Neuronal stem cell (in vitro differentiated cells): ENCODE measurements around the gene SPEM3.
A peak's percentile ranks its signal among the peaks of the same experiment; 100 is the strongest.

Experiments
- DNase-seq: peaks from one replicate; pipeline ENCODE4 v3.0.0-alpha.2; 2013; ENCODE audit warnings: low spot score
- H2AFZ ChIP-seq: one replicate; pipeline ENCODE4 v1.6.1; 2013; ENCODE audit warnings: mild to moderate bottlenecking, low read length, inconsistent platforms
- H2AK5ac ChIP-seq: 2 replicates; pipeline ENCODE4 v1.6.1; 2013; ENCODE audit warnings: low read depth, mild to moderate bottlenecking, inconsistent platforms, low read length, moderate library complexity, mixed read lengths
- H2BK120ac ChIP-seq: 2 replicates; pipeline ENCODE4 v1.6.1; 2013; ENCODE audit warnings: low read depth, mild to moderate bottlenecking, inconsistent platforms, low read length, moderate library complexity, mixed read lengths
- H2BK12ac ChIP-seq: one replicate; pipeline ENCODE4 v1.6.1; 2013; ENCODE audit warnings: low read length, inconsistent platforms
- H2BK15ac ChIP-seq: 2 replicates; pipeline ENCODE4 v1.6.1; 2013; ENCODE audit warnings: mild to moderate bottlenecking, low read length, inconsistent platforms, mixed read lengths
- H2BK5ac ChIP-seq: one replicate; pipeline ENCODE4 v1.6.1; 2013; ENCODE audit warnings: inconsistent platforms, mild to moderate bottlenecking, low read length, moderate library complexity
- H3K14ac ChIP-seq: one replicate; pipeline ENCODE4 v1.6.1; 2013; ENCODE audit warnings: low read length, inconsistent platforms
- H3K18ac ChIP-seq: 2 replicates; pipeline ENCODE4 v1.6.1; 2013; ENCODE audit warnings: low read length, inconsistent platforms
- H3K23ac ChIP-seq: 2 replicates; pipeline ENCODE4 v1.6.1; 2013; ENCODE audit warnings: low read depth, mild to moderate bottlenecking, mixed read lengths, low read length, inconsistent platforms; ENCODE audit not compliant: poor library complexity
- H3K27ac ChIP-seq: replicated peaks from 3 replicates; pipeline ENCODE4 v1.5.1; 2013; ENCODE audit warnings: low read length, inconsistent platforms
- H3K27me3 ChIP-seq, 3 experiments: 2 replicates each; pipeline ENCODE4 v1.6.1; 2013; ENCODE audit warnings: low read length in 3 of 3, mild to moderate bottlenecking in 2 of 3, inconsistent platforms in 1 of 3, low read depth in 1 of 3, mixed read lengths in 1 of 3, moderate library complexity in 1 of 3; ENCODE audit not compliant: control insufficient read depth in 3 of 3, insufficient read depth in 3 of 3
- H3K36me3 ChIP-seq, 2 donors: replicated peaks in 1 of 2; 2 replicates each; pipeline ENCODE4 v1.6.1; 2013; ENCODE audit warnings: low read length in 2 of 2; ENCODE audit not compliant: control insufficient read depth in 2 of 2, insufficient read depth in 2 of 2
- H3K4ac ChIP-seq: 2 replicates; pipeline ENCODE4 v1.6.1; 2013; ENCODE audit warnings: inconsistent platforms, mild to moderate bottlenecking, low read length, moderate library complexity
- H3K4me1 ChIP-seq, 2 donors: 1 replicate in 1 of 2; 2 replicates in 1 of 2; pipeline ENCODE4 v1.6.1; 2013; ENCODE audit warnings: low read length in 2 of 2, low read depth in 1 of 2; ENCODE audit not compliant: control insufficient read depth in 2 of 2, insufficient read depth in 1 of 2
- H3K4me2 ChIP-seq: one replicate; pipeline ENCODE4 v1.6.1; 2013; ENCODE audit warnings: mild to moderate bottlenecking, low read length, inconsistent platforms; ENCODE audit not compliant: insufficient read depth, poor library complexity, severe bottlenecking
- H3K4me3 ChIP-seq, 2 donors: 2 replicates each; pipeline ENCODE4 v1.5.1; 2013; ENCODE audit warnings: low read length in 2 of 2, mild to moderate bottlenecking in 2 of 2, inconsistent platforms in 1 of 2, moderate library complexity in 1 of 2
- H3K79me1 ChIP-seq: one replicate; pipeline ENCODE4 v1.6.1; 2013; ENCODE audit warnings: low read depth, mild to moderate bottlenecking, inconsistent platforms, low read length, moderate library complexity
- H3K9ac ChIP-seq: one replicate; pipeline ENCODE4 v1.6.1; 2013; ENCODE audit warnings: mild to moderate bottlenecking, low read depth, low read length, inconsistent platforms; ENCODE audit not compliant: poor library complexity
- H3K9me3 ChIP-seq, 2 donors: replicated peaks in 1 of 2; 2 replicates each; pipeline versions ENCODE3 to v1.6.1; 2013; ENCODE audit warnings: low read length in 2 of 2, mild to moderate bottlenecking in 2 of 2, inconsistent platforms in 1 of 2, low read depth in 1 of 2, mixed read lengths in 1 of 2, moderate library complexity in 1 of 2; ENCODE audit not compliant: control insufficient read depth in 2 of 2, insufficient read depth in 1 of 2
- H4K8ac ChIP-seq: one replicate; pipeline ENCODE4 v1.6.1; 2013; ENCODE audit warnings: low read depth, mild to moderate bottlenecking, inconsistent platforms, low read length, moderate library complexity
- H4K91ac ChIP-seq: one replicate; pipeline ENCODE4 v1.6.1; 2013; ENCODE audit warnings: low read length, low read depth, mild to moderate bottlenecking, inconsistent platforms; ENCODE audit not compliant: poor library complexity
- WGBS, 2 donors: extraction: QIAGEN DNeasy Blood & Tissue Kit; methylation state at CpG; one replicate each; pipeline ENCODE4 v1.1.7; 2013; ENCODE audit warnings: missing lambda C conversion rate in 2 of 2, mixed read lengths in 1 of 2; ENCODE audit not compliant: insufficient read length in 2 of 2, insufficient replicate concordance in 1 of 2; ENCODE audit errors: extremely low coverage in 2 of 2; 5-methylcytosine and 5-hydroxymethylcytosine counted together

The SPEM3 gene

DNA sequence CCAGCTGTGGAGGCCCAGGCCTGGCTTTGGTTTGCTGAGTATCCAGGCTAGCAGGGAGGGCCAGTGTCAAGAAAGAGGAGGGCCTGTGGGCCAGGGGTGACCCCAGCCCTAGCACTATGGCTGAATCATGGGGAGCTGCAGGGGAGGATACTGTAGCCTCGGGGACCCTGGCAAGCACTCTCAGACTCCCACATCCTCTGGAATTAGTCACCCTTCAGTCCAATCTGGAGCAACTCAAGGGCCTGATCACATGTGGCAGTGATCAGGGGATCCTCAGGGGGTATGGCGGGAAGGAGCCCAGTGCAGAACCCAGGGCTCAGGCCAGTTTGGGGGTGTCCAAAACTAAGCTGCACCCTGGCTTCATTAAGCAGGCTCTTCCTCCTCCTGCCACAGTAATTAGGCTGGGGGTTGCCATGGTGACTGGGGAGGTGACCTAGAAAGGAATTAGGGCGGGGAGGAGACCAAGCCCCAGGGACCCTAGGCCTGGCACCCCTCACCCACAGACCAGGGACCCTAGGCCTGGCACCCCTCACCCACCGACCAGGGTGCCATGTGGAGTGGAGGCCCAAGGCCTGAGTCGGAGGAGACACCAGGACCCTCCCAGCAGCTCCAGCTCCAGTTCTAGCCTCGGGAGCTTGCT is 15.2 kb upstream of the SPEM3 start:
- H3K4me3 ChIP-seq, result no peak overlapping the region
- H4K8ac ChIP-seq, result no peak overlapping the region
- no peak overlapping the region for H3K4me2 ChIP-seq
- no peak overlapping the region for H3K9ac ChIP-seq
- H3K18ac ChIP-seq, result peak overlapping the region; percentile 16
- peaks cover 10 to 13% of the 10 kb centered on the region in 2 donors for H3K4me1 ChIP-seq
- H2BK15ac ChIP-seq, result no peak overlapping the region
- H3K79me1 ChIP-seq, result peaks cover 10% of the 10 kb centered on the region
- H2AK5ac ChIP-seq, result peak overlapping the region; percentile 8
- no peaks in the 10 kb centered on the region for H3K27me3 ChIP-seq
- H4K91ac ChIP-seq, result peak overlapping the region; percentile 53
- H3K4ac ChIP-seq, result no peak overlapping the region
- no peak overlapping the region for H3K27ac ChIP-seq
- H3K36me3 ChIP-seq, result peaks cover 58 to 95% of the 10 kb centered on the region in 2 donors
- H2BK120ac ChIP-seq, result no peak overlapping the region
- no peak overlapping the region for H2BK12ac ChIP-seq
- H2AFZ ChIP-seq, result no peak overlapping the region
- peak overlapping the region; percentile 57 for H3K23ac ChIP-seq
- peaks cover 0 to 2% of the 10 kb centered on the region in 2 donors for H3K9me3 ChIP-seq
- no CpG with 5 or more reads among the region's 6 CpGs for WGBS, 2 donors
- no peak overlapping the region for H3K14ac ChIP-seq
- H2BK5ac ChIP-seq, result no peak overlapping the region
- no peak for DNase-seq

DNA sequence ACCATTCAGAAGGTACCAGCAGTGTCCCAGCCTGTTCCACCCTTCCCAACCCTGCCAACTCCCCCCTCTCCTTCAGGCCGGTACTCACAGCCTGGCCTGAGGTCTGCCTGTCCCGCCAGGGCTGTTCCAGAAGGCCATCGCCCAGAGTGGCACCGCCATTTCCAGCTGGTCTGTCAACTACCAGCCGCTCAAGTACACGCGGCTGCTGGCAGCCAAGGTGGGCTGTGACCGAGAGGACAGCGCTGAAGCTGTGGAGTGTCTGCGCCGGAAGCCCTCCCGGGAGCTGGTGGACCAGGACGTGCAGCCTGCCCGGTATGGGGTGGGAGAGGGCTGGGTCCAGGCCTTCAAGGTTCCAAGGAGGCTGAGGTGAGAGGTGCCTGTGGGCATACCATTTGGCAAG is 13.8 kb upstream of the SPEM3 start:
- Histone ChIP-seq H3K4me2 (no peak overlapping the region), H3K14ac (no peak overlapping the region), H2BK120ac (no peak overlapping the region), H4K8ac (no peak overlapping the region), H3K27ac (no peak overlapping the region), H3K36me3 (peaks cover 44 to 86% of the 10 kb centered on the region in 2 donors), H3K27me3 (no peaks in the 10 kb centered on the region), H3K18ac (no peak overlapping the region), H3K9me3 (no peaks in the 10 kb centered on the region), H3K79me1 (peaks cover 7% of the 10 kb centered on the region), H3K9ac (no peak overlapping the region), H2BK15ac (no peak overlapping the region), H2AK5ac (no peak overlapping the region), H2BK12ac (no peak overlapping the region), H3K4ac (no peak overlapping the region), H2AFZ (no peak overlapping the region), H3K4me1 (peaks cover 21 to 26% of the 10 kb centered on the region in 2 donors), H2BK5ac (peak overlapping the region; percentile 5), H3K23ac (no peak overlapping the region), H3K4me3 (no peak overlapping the region), H4K91ac (no peak overlapping the region)
- WGBS, 2 donors, result no CpG with 5 or more reads among the region's 14 CpGs
- no peak for DNase-seq

DNA sequence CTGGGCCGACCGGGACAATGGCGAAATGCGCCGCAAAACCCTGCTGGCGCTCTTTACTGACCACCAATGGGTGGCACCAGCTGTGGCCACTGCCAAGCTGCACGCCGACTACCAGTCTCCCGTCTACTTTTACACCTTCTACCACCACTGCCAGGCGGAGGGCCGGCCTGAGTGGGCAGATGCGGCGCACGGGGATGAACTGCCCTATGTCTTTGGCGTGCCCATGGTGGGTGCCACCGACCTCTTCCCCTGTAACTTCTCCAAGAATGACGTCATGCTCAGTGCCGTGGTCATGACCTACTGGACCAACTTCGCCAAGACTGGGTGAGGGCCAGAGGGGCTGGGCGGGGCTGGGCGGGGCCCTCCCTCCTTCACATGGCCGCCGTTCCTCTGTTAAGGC is 12.9 kb upstream of the SPEM3 start:
- Histone ChIP-seq H3K27me3 (no peaks in the 10 kb centered on the region), H3K79me1 (peaks cover 4% of the 10 kb centered on the region), H3K23ac (peak overlapping the region; percentile 43), H3K4ac (no peak overlapping the region), H4K91ac (no peak overlapping the region), H2BK15ac (no peak overlapping the region), H3K4me2 (no peak overlapping the region), H3K9ac (no peak overlapping the region), H4K8ac (no peak overlapping the region), H3K4me3 (no peak overlapping the region), H2BK5ac (no peak overlapping the region), H3K18ac (no peak overlapping the region), H3K14ac (no peak overlapping the region), H3K36me3 (peaks cover 35 to 77% of the 10 kb centered on the region in 2 donors), H2AK5ac (no peak overlapping the region), H3K27ac (no peak overlapping the region), H2BK120ac (no peak overlapping the region), H3K9me3 (no peaks in the 10 kb centered on the region), H2BK12ac (no peak overlapping the region), H3K4me1 (peaks cover 30 to 34% of the 10 kb centered on the region in 2 donors), H2AFZ (no peak overlapping the region)
- WGBS, 2 donors, result no CpG with 5 or more reads among the region's 23 CpGs
- no peak for DNase-seq

DNA sequence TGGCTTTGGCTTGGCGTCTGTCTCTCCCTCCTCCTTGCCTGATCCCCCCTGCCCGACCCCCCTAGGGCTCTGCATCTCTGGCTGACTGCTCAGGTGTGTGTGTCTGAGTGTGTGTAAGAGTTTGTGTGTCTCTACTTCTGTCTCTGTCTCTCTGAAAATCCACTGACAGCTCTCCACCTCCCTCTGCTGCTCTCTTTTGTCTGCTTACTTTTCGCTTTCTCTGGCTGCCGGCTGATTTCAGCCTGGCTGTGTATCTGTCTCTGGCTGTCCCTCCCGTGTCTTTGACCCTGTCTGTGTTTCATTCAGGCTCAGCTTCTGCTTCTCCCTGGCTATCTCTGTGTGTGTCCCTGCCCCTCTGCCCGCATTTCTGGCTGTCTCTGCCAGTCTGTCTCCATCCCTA is 12.3 kb upstream of the SPEM3 start:
- no peak overlapping the region for H3K27ac ChIP-seq
- no peak overlapping the region for H4K91ac ChIP-seq

More for the DNA sequence above, 12.3 kb upstream of the SPEM3 start:
- no peaks in the 10 kb centered on the region for H3K9me3 ChIP-seq
- H3K9ac ChIP-seq, result no peak overlapping the region
- H2BK5ac ChIP-seq, result no peak overlapping the region
- DNase-seq, result no peak
- H3K4ac ChIP-seq, result no peak overlapping the region
- no peak overlapping the region for H2BK120ac ChIP-seq
- peaks cover 32 to 39% of the 10 kb centered on the region in 2 donors for H3K4me1 ChIP-seq
- no peak overlapping the region for H3K23ac ChIP-seq
- no peak overlapping the region for H2BK12ac ChIP-seq
- no peak overlapping the region for H2AK5ac ChIP-seq
- H3K18ac ChIP-seq, result no peak overlapping the region
- no peak overlapping the region for H3K14ac ChIP-seq
- no peak overlapping the region for H3K4me2 ChIP-seq
- H4K8ac ChIP-seq, result no peak overlapping the region
- H2BK15ac ChIP-seq, result no peak overlapping the region
- H3K79me1 ChIP-seq, result peaks cover 4% of the 10 kb centered on the region
- no peak overlapping the region for H3K4me3 ChIP-seq
- H3K36me3 ChIP-seq, result peaks cover 31 to 72% of the 10 kb centered on the region in 2 donors
- H2AFZ ChIP-seq, result no peak overlapping the region
- WGBS, 2 donors, result no CpG with 5 or more reads among the region's 6 CpGs
- H3K27me3 ChIP-seq, result no peaks in the 10 kb centered on the region
